ENCODE results near the gene COL4A2. TPM values are rescaled to one million over a fixed set of nuclear protein-coding genes. Genes with fewer than 3 reads are reported as not detected.

COL4A2 gene
- total RNA-seq, 1 experiment from 2014 or later = 35.0 TPM

GRCh38 chr13:110336681-110337080 is 29.6 kb downstream of the COL4A2 start:
- DNase-seq (ENCODE audit: extremely low read depth, low read depth) = no peak

GRCh38 chr13:110337247-110337646 is 30.2 kb downstream of the COL4A2 start:
- no peak for DNase-seq (ENCODE audit: extremely low read depth, low read depth)

- DNase-seq (ENCODE audit: extremely low read depth, low read depth) = no peak
Observed at GRCh38 chr13:110338441-110339101, 31.5 kb downstream of the COL4A2 start.

GRCh38 chr13:110339263-110339662 is 32.2 kb downstream of the COL4A2 start:
- no peak for DNase-seq (ENCODE audit: extremely low read depth, low read depth)

- no peak for DNase-seq (ENCODE audit: extremely low read depth, low read depth)
Observed at GRCh38 chr13:110339975-110340550, 33.0 kb downstream of the COL4A2 start.

GRCh38 chr13:110340812-110341444 is 33.8 kb downstream of the COL4A2 start:
- no peak for DNase-seq (ENCODE audit: extremely low read depth, low read depth)

GRCh38 chr13:110341445-110342244 is 34.6 kb downstream of the COL4A2 start:
- no peak for DNase-seq (ENCODE audit: extremely low read depth, low read depth)

GRCh38 chr13:110342474-110342873 is 35.4 kb downstream of the COL4A2 start:
- no peak for DNase-seq (ENCODE audit: extremely low read depth, low read depth)

- no peak for DNase-seq (ENCODE audit: extremely low read depth, low read depth)
Observed at GRCh38 chr13:110343241-110343865, 36.3 kb downstream of the COL4A2 start.

- DNase-seq (ENCODE audit: extremely low read depth, low read depth) = no peak
Observed at GRCh38 chr13:110344320-110344719, 37.2 kb downstream of the COL4A2 start.

GRCh38 chr13:110345266-110345665 is 38.2 kb downstream of the COL4A2 start:
- no peak for DNase-seq (ENCODE audit: extremely low read depth, low read depth)

GRCh38 chr13:110345701-110346100 is 38.6 kb downstream of the COL4A2 start:
- DNase-seq (ENCODE audit: extremely low read depth, low read depth) = no peak

- no peak for DNase-seq (ENCODE audit: extremely low read depth, low read depth)
Observed at GRCh38 chr13:110346661-110347067, 39.6 kb downstream of the COL4A2 start.

GRCh38 chr13:110347088-110347487 is 40.0 kb downstream of the COL4A2 start:
- DNase-seq (ENCODE audit: extremely low read depth, low read depth) = no peak

GRCh38 chr13:110347535-110348308 is 40.6 kb downstream of the COL4A2 start:
- no peak for DNase-seq (ENCODE audit: extremely low read depth, low read depth)

GRCh38 chr13:110348309-110349105 is 41.4 kb downstream of the COL4A2 start:
- DNase-seq (ENCODE audit: extremely low read depth, low read depth) = no peak

- no peak for DNase-seq (ENCODE audit: extremely low read depth, low read depth)
Observed at GRCh38 chr13:110349239-110349638, 42.2 kb downstream of the COL4A2 start.

GRCh38 chr13:110350049-110350448 is 43.0 kb downstream of the COL4A2 start:
- DNase-seq (ENCODE audit: extremely low read depth, low read depth) = no peak

- no peak for DNase-seq (ENCODE audit: extremely low read depth, low read depth)
Observed at GRCh38 chr13:110350509-110350908, 43.4 kb downstream of the COL4A2 start.

Measured in NCI-H460 (cell line).